Panc1 (cell line): Measurements from ENCODE around the gene TMEM62. TPM values are rescaled to one million over a fixed set of nuclear protein-coding genes. Genes with fewer than 3 reads are reported as not detected.

Experiments
- ATAC-seq: fragments of 200-7000 bp; cut with Tn5 transposase; 2 replicates; pipeline ENCODE4 v1.9.1; 2020; ENCODE audit warnings: mild to moderate bottlenecking, moderate library complexity
- BruUV-seq: library from RNA; stranded (reverse); fragments of 400-500 nt; replicated peaks from 2 replicates; lab custom pipeline; 2021; lab: Mats Ljungman, UMichigan
- CTCF ChIA-PET: fragments of 300-600 bp; sonication (Branson Sonifier 250); formaldehyde crosslinking; loops from one replicate; lab custom pipeline; 2022; ENCODE audit warnings: antibody characterized with exemption; lab: Charles Lee
- POLR2A ChIA-PET: fragments of 300-600 bp; sonication (Branson Sonifier 250); formaldehyde crosslinking; loops from one replicate; lab custom pipeline; 2022; ENCODE audit warnings: antibody characterized with exemption; lab: Charles Lee
- DNase-seq: peaks from one replicate; pipeline ENCODE4 v3.0.0-alpha.2; 2010; ENCODE audit warnings: low read depth, low spot score
- H3K27ac ChIP-seq: 2 replicates; pipeline ENCODE4 v1.5.1; 2011; ENCODE audit warnings: mild to moderate bottlenecking, low read length, inconsistent platforms
- H3K27me3 ChIP-seq: fragments of 200-500 bp; sonication (Bioruptor generic); 2 replicates; pipeline ENCODE4 v1.6.0; 2014; ENCODE audit warnings: low read length, inconsistent platforms; ENCODE audit not compliant: control insufficient read depth, insufficient read depth
- H3K36me3 ChIP-seq: fragments of 200-500 bp; sonication (Bioruptor generic); 2 replicates; pipeline ENCODE4 v1.5.1; 2014; ENCODE audit warnings: inconsistent platforms, mild to moderate bottlenecking, low read length, moderate library complexity; ENCODE audit not compliant: control insufficient read depth, insufficient read depth
- H3K4me1 ChIP-seq: 2 replicates; pipeline ENCODE4 v1.5.1; 2011; ENCODE audit warnings: inconsistent platforms, mild to moderate bottlenecking, low read length, moderate library complexity; ENCODE audit not compliant: control insufficient read depth, insufficient read depth
- H3K4me3 ChIP-seq, 2 experiments: 2 replicates each; pipeline ENCODE4 v1.5.1; 2011 to 2012; ENCODE audit warnings: low read depth in 2 of 2, low read length in 2 of 2, mild to moderate bottlenecking in 2 of 2, inconsistent platforms in 1 of 2, moderate library complexity in 1 of 2
- H3K9me3 ChIP-seq: fragments of 200-500 bp; sonication (Bioruptor generic); 2 replicates; pipeline ENCODE4 v1.5.1; 2014; ENCODE audit warnings: low read depth, mild to moderate bottlenecking, inconsistent platforms, low read length, moderate library complexity; ENCODE audit not compliant: control insufficient read depth, insufficient read depth
- CTCF ChIP-seq: fragments of 450-650 bp; IDR thresholded peaks from 2 replicates; pipeline ENCODE4 v1.5.1; 2017; ENCODE audit warnings: mild to moderate bottlenecking
- POLR2AphosphoS5 ChIP-seq: IDR thresholded peaks from 2 replicates; pipeline ENCODE4 v1.6.1; 2012; ENCODE audit warnings: mild to moderate bottlenecking, low read depth, low read length, moderate library complexity
- REST ChIP-seq, 2 experiments: IDR thresholded peaks; 2 replicates each; pipeline ENCODE4 v1.6.1; 2011 to 2012; ENCODE audit warnings: low read depth in 2 of 2, control low read depth in 1 of 2, low read length in 1 of 2, mild to moderate bottlenecking in 1 of 2, moderate library complexity in 1 of 2; ENCODE audit not compliant: insufficient read depth in 1 of 2
- SIN3A ChIP-seq: IDR thresholded peaks from 2 replicates; pipeline ENCODE4 v1.6.1; 2012; ENCODE audit warnings: low read depth, mild to moderate bottlenecking, low read length, moderate library complexity, borderline replicate concordance; ENCODE audit not compliant: insufficient read depth
- TCF7L2 ChIP-seq: IDR thresholded peaks from 2 replicates; pipeline ENCODE4 v1.6.1; 2011; ENCODE audit warnings: mild to moderate bottlenecking, low read depth, low read length, inconsistent platforms
- in situ Hi-C: cut with HindIII; loops from 2 replicates; pipeline ENCODE4 v1.10.0; 2016; ENCODE audit warnings: low sequenced_read_pairs, low pct_unique_long_range_greater_than_20kb
- intact Hi-C: fragments of 100-400 bp; cut with micrococcal nuclease; formaldehyde crosslinking; loops from one replicate; pipeline ENCODE4 v1.10.0; 2022; ENCODE audit not compliant: unreplicated experiment
- total RNA-seq: library from RNA; stranded (reverse); gene quantifications from one replicate; pipeline ENCODE4 v1.2.1, GENCODE V29; 2021; ENCODE audit not compliant: unreplicated experiment

TMEM62 gene
- total RNA-seq, 1 experiment from 2014 or later, result 20.4 TPM

DNA sequence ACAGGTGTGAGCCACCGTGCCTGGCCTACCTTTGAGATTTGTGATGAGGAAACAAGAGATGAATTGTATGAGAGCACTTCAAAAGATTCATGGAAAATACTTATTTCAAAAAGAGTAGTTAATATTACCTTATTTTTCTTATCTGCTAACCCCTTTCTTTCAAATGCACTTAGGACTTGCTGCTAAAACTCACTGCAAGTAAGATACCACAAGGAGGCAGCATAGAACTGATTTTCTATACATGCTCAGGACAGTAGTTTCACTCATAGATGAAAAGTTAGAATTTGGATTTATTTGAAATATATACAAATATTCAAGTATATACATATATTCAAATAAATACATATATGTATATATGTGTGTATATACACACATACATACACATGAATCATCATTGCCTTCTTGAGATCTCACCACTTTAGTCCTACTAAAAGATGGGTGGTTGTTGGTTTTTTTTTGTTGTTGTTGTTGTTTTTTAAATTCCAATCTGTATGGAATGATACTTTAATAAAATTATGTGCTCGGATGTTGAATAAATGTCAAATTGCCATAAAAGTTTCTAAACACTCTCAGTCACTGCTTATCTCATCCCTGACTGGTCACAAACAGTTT is 54.3 kb downstream of the TMEM62 start:
- ChIA-PET CTCF (no interaction called here), POLR2A (no interaction called here)
- no peak overlapping the region for H3K27ac ChIP-seq
- peaks cover 12% of the 10 kb centered on the region for H3K4me1 ChIP-seq
- intact Hi-C loops, result no loop called here
- no peaks in the 10 kb centered on the region for H3K9me3 ChIP-seq
- H3K27me3 ChIP-seq, result no peaks in the 10 kb centered on the region
- DNase-seq, result no peak
- peaks cover 17% of the 10 kb centered on the region; the same call in 1 of the 2 replicates for H3K36me3 ChIP-seq
- no peak for TF ChIP-seq TCF7L2
- no peak for TF ChIP-seq POLR2AphosphoS5
- no peak for TF ChIP-seq REST (IDR thresholded peaks at IDR 0.05; ENCODE audit: insufficient read depth in 1 of 2, low read depth in 2 of 2, low read length in 1 of 2)
- TF ChIP-seq CTCF, result peak; percentile 71
- TF ChIP-seq SIN3A, result no peak
- in situ Hi-C loops, result no loop called here
- BruUV-seq, result no TSS peak
- no peak for ATAC-seq
- no peak overlapping the region; a peak in 1 of 4 replicates for H3K4me3 ChIP-seq

GRCh38 chr15:43189296-43189695 is 55.9 kb downstream of the TMEM62 start:
- Histone ChIP-seq H3K4me3 (no peak overlapping the region), H3K9me3 (no peaks in the 10 kb centered on the region), H3K4me1 (peaks cover 8% of the 10 kb centered on the region), H3K27ac (no peak overlapping the region), H3K27me3 (no peaks in the 10 kb centered on the region), H3K36me3 (peaks cover 20% of the 10 kb centered on the region; the same call in 1 of the 2 replicates)
- POLR2A ChIA-PET, result no interaction called here
- DNase-seq (no peak), ATAC-seq (no peak)
- TF ChIP-seq SIN3A, result no peak
- no peak for TF ChIP-seq TCF7L2
- no peak for TF ChIP-seq REST (IDR thresholded peaks at IDR 0.05; ENCODE audit: insufficient read depth in 1 of 2, low read depth in 2 of 2, low read length in 1 of 2)
- no peak for TF ChIP-seq POLR2AphosphoS5
- TF ChIP-seq CTCF, result no peak
- BruUV-seq, result TSS peak; percentile 44
- CTCF ChIA-PET, result no interaction called here
- in situ Hi-C loops (no loop called here), intact Hi-C loops (no loop called here)
